Measurements from ENCODE around the gene HKDC1.

GRCh38 chr10:69275444-69275843, 55.3 kb downstream of the HKDC1 start:
- TF ChIP-seq RAD21 (IDR thresholded peaks at IDR 0.05) = no peak
- TF ChIP-seq REST (IDR thresholded peaks at IDR 0.05) = no peak
- TF ChIP-seq CTCF (IDR thresholded peaks at IDR 0.05; ENCODE audit: low read depth, low read length, missing input control) = no peak
- no peak for TF ChIP-seq JUND (IDR thresholded peaks at IDR 0.05)
- no peak for TF ChIP-seq MAX (IDR thresholded peaks at IDR 0.05)
- TF ChIP-seq TAF1 (conservative IDR thresholded peaks at IDR 0.05) = no peak
- no peak for TF ChIP-seq RXRA (IDR thresholded peaks at IDR 0.05)
- TF ChIP-seq HNF4A (conservative IDR thresholded peaks at IDR 0.05) = no peak
